K562 (cell line): Measurements from ENCODE around the gene NUSAP1. TPM values are rescaled to one million over a fixed set of nuclear protein-coding genes. Genes with fewer than 3 reads are reported as not detected.

Experiments
- ATF6 ChIP-seq: sonication (generic); formaldehyde crosslinking; IDR thresholded peaks from 2 replicates; pipeline ENCODE4 v1.4.0; 2020; ENCODE audit warnings: mild to moderate bottlenecking, missing genetic modification reagents
- CHD7 ChIP-seq: fragments of 200-600 bp; sonication (generic); IDR thresholded peaks from one replicate; pipeline ENCODE4 v1.6.1; 2012; ENCODE audit warnings: mild to moderate bottlenecking, low read depth, low read length, inconsistent platforms
- FOXP4 ChIP-seq: sonication (generic); formaldehyde crosslinking; IDR thresholded peaks from 2 replicates; pipeline ENCODE4 v1.8.0; 2022; ENCODE audit warnings: mild to moderate bottlenecking, missing genetic modification reagents, borderline replicate concordance
- NCOA6 ChIP-seq: fragments of 450-650 bp; IDR thresholded peaks from 2 replicates; pipeline ENCODE4 v1.6.1; 2017; ENCODE audit warnings: mild to moderate bottlenecking
- NRF1 ChIP-seq, 2 experiments: fragments of 450-650 bp; IDR thresholded peaks in 1 of 2; conservative IDR thresholded peaks in 1 of 2; 2 replicates each; pipeline ENCODE4 v1.6.1; 2014; ENCODE audit warnings: mild to moderate bottlenecking in 2 of 2
- PBX2 ChIP-seq, 2 experiments: IDR thresholded peaks in 1 of 2; conservative IDR thresholded peaks in 1 of 2; 2 replicates each; pipeline ENCODE4 v1.6.1; 2016; ENCODE audit warnings: low read depth in 2 of 2, mild to moderate bottlenecking in 1 of 2, missing compliant biosample characterization in 1 of 2, missing genetic modification characterization in 1 of 2, moderate library complexity in 1 of 2
- polyA plus RNA-seq, 8 experiments: library from polyadenylated mRNA; depleted of rRNA in 4 of 8; stranded (reverse) in 5 of 8; unstranded in 3 of 8; fragments of >200 nt; fragmentation: Nextera tagmentation in 2 of 8; fragmentation: Illumina TruSeq in 1 of 8; extraction: Ambion mirVana in 2 of 8; extraction: Trizol in 1 of 8; gene quantifications; 2 replicates each; pipeline versions ENCODE4 v1.2.1 to v1.2.3, GENCODE V29; 2011 to 2014; ENCODE audit warnings: inconsistent platforms in 1 of 8, missing spikeins in 1 of 8
- total RNA-seq, 7 experiments: library from RNA; depleted of rRNA in 6 of 7; stranded (reverse); fragments of >200 nt in 6 of 7; fragmentation: Illumina TruSeq in 2 of 7; extraction: Trizol in 2 of 7; gene quantifications; 2 replicates each; pipeline versions ENCODE4 v1.2.1 to v1.2.3, GENCODE V29; 2011 to 2021; ENCODE audit warnings: low replicate concordance in 1 of 7

The NUSAP1 gene
- total and polyA plus RNA-seq, 9 of the 15 experiments (the other 6 are each of a cell fraction or from before 2014, with no cell fraction given), result 119 to 266 (median 227) TPM

- no peak for TF ChIP-seq CHD7
- peak; percentile 88 to 91 for TF ChIP-seq NRF1 (conservative IDR thresholded peaks at IDR 0.05 in 1 of 2, IDR thresholded peaks at IDR 0.05 in 1 of 2)
- peak; percentile 75; the same call in 1 of the 2 replicates for TF ChIP-seq ATF6 (CRISPR knock-in tag)
- TF ChIP-seq PBX2 (CRISPR knock-in tag; IDR thresholded peaks at IDR 0.05; ENCODE audit: low read depth), result no peak
- TF ChIP-seq PBX2 (tag; conservative IDR thresholded peaks at IDR 0.05; ENCODE audit: low read depth), result peak; percentile 92
- no peak for TF ChIP-seq NCOA6
- peak; percentile 76; the same call in 1 of the 2 replicates for TF ChIP-seq FOXP4 (CRISPR knock-in tag)
Observed at GRCh38 chr15:41332194-41333025, at the start of gene NUSAP1, which contains the start of gene OIP5 (continued).
